Endothelial cell of umbilical vein (primary cell): ENCODE data around the gene RIPPLY1. TPM values are rescaled to one million over a fixed set of nuclear protein-coding genes. Genes with fewer than 3 reads are reported as not detected.

Experiments used
- BruUV-seq: library from RNA; stranded (reverse); fragments of 400-500 nt; replicated peaks from 2 replicates; lab custom pipeline; 2021; lab: Mats Ljungman, UMichigan
- CTCF ChIA-PET: fragments of 300-600, 350-600 bp; sonication (Branson Sonifier 250); formaldehyde crosslinking; loops from one replicate; lab custom pipeline; 2021; ENCODE audit warnings: antibody characterized with exemption, inconsistent platforms; lab: Charles Lee
- POLR2A ChIA-PET: fragments of 300-600, 350-600 bp; sonication (Branson Sonifier 250); formaldehyde crosslinking; loops from one replicate; lab custom pipeline; 2021; ENCODE audit warnings: antibody characterized with exemption, inconsistent platforms; lab: Charles Lee
- DNase-seq: peaks from one replicate; pipeline ENCODE4 v3.0.0-alpha.2; 2011; ENCODE audit warnings: low read depth, low spot score
- FAIRE-seq: peaks from 2 replicates; lab custom pipeline; 2011; peaks lifted over from hg19 to GRCh38; lab: Jason Lieb, UNC
- H2AFZ ChIP-seq: 2 replicates; pipeline ENCODE4 v1.6.0; 2012; ENCODE audit warnings: low read depth, low read length, control low read depth, inconsistent platforms
- H3K27ac ChIP-seq: 2 replicates; pipeline ENCODE4 v1.5.1; 2011; ENCODE audit warnings: low read depth, mild to moderate bottlenecking, control low read depth, low read length, moderate library complexity; ENCODE audit not compliant: insufficient read depth
- H3K27me3 ChIP-seq, 2 experiments: 2 replicates each; pipeline versions ENCODE4 v1.6.0 to v1.6.1; 2011; ENCODE audit warnings: low read length in 2 of 2, mixed read lengths in 1 of 2; ENCODE audit not compliant: control insufficient read depth in 2 of 2, insufficient read depth in 2 of 2
- H3K36me3 ChIP-seq, 2 experiments: 2 replicates in 1 of 2; 3 replicates in 1 of 2; pipeline ENCODE4 v1.5.1; 2011; ENCODE audit warnings: low read length in 2 of 2, mild to moderate bottlenecking in 1 of 2, moderate library complexity in 1 of 2; ENCODE audit not compliant: control insufficient read depth in 2 of 2, insufficient read depth in 2 of 2; ENCODE audit errors: extremely low read depth in 1 of 2
- H3K4me1 ChIP-seq: 3 replicates; pipeline ENCODE4 v1.5.1; 2011; ENCODE audit warnings: mild to moderate bottlenecking, low read length; ENCODE audit not compliant: control insufficient read depth, insufficient read depth; ENCODE audit errors: extremely low read depth
- H3K4me2 ChIP-seq: 2 replicates; pipeline ENCODE4 v1.6.1; 2011; ENCODE audit warnings: low read length, control low read depth, mixed read lengths; ENCODE audit not compliant: insufficient read depth
- H3K4me3 ChIP-seq, 3 experiments: fragments of 200-600 bp in 1 of 3; sonication (generic), shearing (Covaris generic) in 1 of 3; replicated peaks in 1 of 3; 2 replicates each; pipeline ENCODE4 v1.5.1; 2011 to 2016; ENCODE audit warnings: control low read depth in 3 of 3, low read length in 3 of 3, mild to moderate bottlenecking in 2 of 3, inconsistent platforms in 1 of 3, low read depth in 1 of 3, moderate library complexity in 1 of 3; ENCODE audit not compliant: insufficient read depth in 1 of 3
- H3K79me2 ChIP-seq: 2 replicates; pipeline ENCODE4 v1.6.0; 2012; ENCODE audit warnings: low read length, inconsistent platforms; ENCODE audit not compliant: control insufficient read depth, insufficient read depth
- H3K9ac ChIP-seq: replicated peaks from 2 replicates; pipeline ENCODE3; 2011; ENCODE audit warnings: low read length, control low read depth; ENCODE audit not compliant: insufficient read depth; ENCODE audit errors: extremely low read depth
- H3K9me1 ChIP-seq: replicated peaks from 3 replicates; pipeline ENCODE4 v1.6.0; 2011; ENCODE audit warnings: mild to moderate bottlenecking, low read length; ENCODE audit not compliant: control insufficient read depth, insufficient read depth; ENCODE audit errors: extremely low read depth
- H3K9me3 ChIP-seq: replicated peaks from 2 replicates; pipeline ENCODE4 v1.5.1; 2012; ENCODE audit warnings: low read length, inconsistent platforms; ENCODE audit not compliant: control insufficient read depth, insufficient read depth
- H4K20me1 ChIP-seq: replicated peaks from 2 replicates; pipeline ENCODE3; 2011; ENCODE audit warnings: mild to moderate bottlenecking, low read length; ENCODE audit not compliant: control insufficient read depth, insufficient read depth; ENCODE audit errors: extremely low read depth
- EZH2 ChIP-seq: IDR thresholded peaks from 2 replicates; pipeline ENCODE4 v1.6.1; 2012; ENCODE audit warnings: borderline replicate concordance, low read depth, mild to moderate bottlenecking, moderate library complexity, low read length, inconsistent platforms; ENCODE audit not compliant: severe bottlenecking
- FOS ChIP-seq: IDR thresholded peaks from 2 replicates; pipeline ENCODE4 v1.6.1; 2011; ENCODE audit warnings: mild to moderate bottlenecking, low read length, moderate library complexity, borderline replicate concordance; ENCODE audit not compliant: insufficient read depth
- GATA2 ChIP-seq: IDR thresholded peaks from 2 replicates; pipeline ENCODE4 v1.7.0; 2011; ENCODE audit warnings: low read depth, mild to moderate bottlenecking, moderate library complexity, mixed read lengths, low read length; ENCODE audit not compliant: insufficient read length, insufficient read depth
- JUN ChIP-seq: IDR thresholded peaks from 2 replicates; pipeline ENCODE4 v1.6.1; 2011; ENCODE audit warnings: borderline replicate concordance, low read depth; ENCODE audit not compliant: insufficient read length, insufficient read depth
- MYC ChIP-seq: IDR thresholded peaks from one replicate; pipeline ENCODE4 v1.6.1; 2011; ENCODE audit warnings: mild to moderate bottlenecking, low read depth, low read length
- POLR2A ChIP-seq: IDR thresholded peaks from 2 replicates; pipeline ENCODE4 v1.6.1; 2012; ENCODE audit warnings: low read depth, mild to moderate bottlenecking, control low read depth, low read length
- POLR2AphosphoS5 ChIP-seq: IDR thresholded peaks from 2 replicates; pipeline ENCODE4 v1.6.1; 2012; ENCODE audit warnings: low read depth, mild to moderate bottlenecking, control low read depth, low read length, moderate library complexity; ENCODE audit not compliant: insufficient read depth
- dilution Hi-C: fragments of 300-500 bp; cut with MboI; formaldehyde crosslinking; loops from one replicate; pipeline ENCODE4 v1.15.0; 2019; ENCODE audit warnings: low sequenced_read_pairs; ENCODE audit not compliant: extremely low pct_ligation_motif_present
- intact Hi-C: fragments of 100-400 bp; cut with micrococcal nuclease; formaldehyde crosslinking; loops from one replicate; pipeline ENCODE4 v1.10.0; 2022
- polyA plus RNA-seq, 4 experiments: library from polyadenylated mRNA; depleted of rRNA in 3 of 4; stranded (reverse) in 3 of 4; unstranded in 1 of 4; fragments of >200 nt; gene quantifications; 2 replicates each; pipeline versions ENCODE4 v1.2.1 to v1.2.3, GENCODE V29; 2011 to 2012; ENCODE audit warnings: missing spikeins in 1 of 4
- total RNA-seq: library from RNA; stranded (reverse); gene quantifications from 2 replicates; pipeline ENCODE4 v1.2.3, GENCODE V29; 2021
- TF ChIP-seq, protein P1 (sequence below), 2 donors: IDR thresholded peaks; 1 replicate in 1 of 2; 2 replicates in 1 of 2; pipeline ENCODE4 v1.5.1; 2011; ENCODE audit warnings: low read length in 2 of 2, mild to moderate bottlenecking in 2 of 2, moderate library complexity in 2 of 2, control low read depth in 1 of 2, inconsistent platforms in 1 of 2, low read depth in 1 of 2; ENCODE audit not compliant: insufficient read depth in 1 of 2; ENCODE audit errors: extremely low read depth in 1 of 2
- TF ChIP-seq, protein P2 (sequence below): IDR thresholded peaks from 2 replicates; pipeline ENCODE4 v1.6.1; 2011; ENCODE audit not compliant: insufficient read depth, insufficient read length

Gene RIPPLY1
- total and polyA plus RNA-seq, 2 donors (not counting 3 experiments of a cell fraction or from before 2014, with no cell fraction given), result not detected

DNA sequence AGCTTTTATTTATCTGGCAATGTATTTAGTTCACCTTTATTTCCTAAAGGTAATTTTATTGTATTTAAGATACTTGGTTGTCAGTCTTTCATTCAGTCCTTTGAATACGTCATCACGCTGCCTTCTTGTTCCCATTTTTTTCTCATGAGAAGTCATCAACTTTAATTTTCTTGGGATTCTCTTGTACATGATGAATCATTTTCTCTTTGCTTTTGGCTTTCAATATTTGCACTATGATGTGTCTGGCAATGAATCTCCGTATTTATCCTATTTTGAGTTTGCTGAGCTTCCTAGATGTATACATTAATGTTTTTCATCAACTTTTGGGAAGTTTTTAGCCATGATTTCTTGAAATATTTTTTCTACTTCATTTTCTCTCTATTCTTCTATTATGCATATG lies 45.5 kb upstream of the RIPPLY1 start:
- H3K27me3 ChIP-seq, result no peaks in the 10 kb centered on the region
- intact Hi-C loops, result no loop called here
- no peaks in the 10 kb centered on the region for H4K20me1 ChIP-seq
- TF ChIP-seq GATA2 (no peak), JUN (no peak), MYC (no peak), POLR2A (no peak), POLR2AphosphoS5 (no peak), EZH2 (no peak), FOS (no peak)
- TF ChIP-seq, protein P1, sequence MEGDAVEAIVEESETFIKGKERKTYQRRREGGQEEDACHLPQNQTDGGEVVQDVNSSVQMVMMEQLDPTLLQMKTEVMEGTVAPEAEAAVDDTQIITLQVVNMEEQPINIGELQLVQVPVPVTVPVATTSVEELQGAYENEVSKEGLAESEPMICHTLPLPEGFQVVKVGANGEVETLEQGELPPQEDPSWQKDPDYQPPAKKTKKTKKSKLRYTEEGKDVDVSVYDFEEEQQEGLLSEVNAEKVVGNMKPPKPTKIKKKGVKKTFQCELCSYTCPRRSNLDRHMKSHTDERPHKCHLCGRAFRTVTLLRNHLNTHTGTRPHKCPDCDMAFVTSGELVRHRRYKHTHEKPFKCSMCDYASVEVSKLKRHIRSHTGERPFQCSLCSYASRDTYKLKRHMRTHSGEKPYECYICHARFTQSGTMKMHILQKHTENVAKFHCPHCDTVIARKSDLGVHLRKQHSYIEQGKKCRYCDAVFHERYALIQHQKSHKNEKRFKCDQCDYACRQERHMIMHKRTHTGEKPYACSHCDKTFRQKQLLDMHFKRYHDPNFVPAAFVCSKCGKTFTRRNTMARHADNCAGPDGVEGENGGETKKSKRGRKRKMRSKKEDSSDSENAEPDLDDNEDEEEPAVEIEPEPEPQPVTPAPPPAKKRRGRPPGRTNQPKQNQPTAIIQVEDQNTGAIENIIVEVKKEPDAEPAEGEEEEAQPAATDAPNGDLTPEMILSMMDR (IDR thresholded peaks at IDR 0.05; ENCODE audit: extremely low read depth in 1 of 2, insufficient read depth in 1 of 2, low read depth in 1 of 2, low read length in 2 of 2), result no peak
- TF ChIP-seq, protein P2, sequence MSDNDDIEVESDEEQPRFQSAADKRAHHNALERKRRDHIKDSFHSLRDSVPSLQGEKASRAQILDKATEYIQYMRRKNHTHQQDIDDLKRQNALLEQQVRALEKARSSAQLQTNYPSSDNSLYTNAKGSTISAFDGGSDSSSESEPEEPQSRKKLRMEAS, result no peak
- H3K36me3 ChIP-seq, result no peaks in the 10 kb centered on the region
- no peak overlapping the region for H3K27ac ChIP-seq
- DNase-seq (no peak), FAIRE-seq (no peak)
- ChIA-PET CTCF (interaction anchor here (1.0 kb wide), 1 partner anchor 11 kb away, joined by 4 read pairs; no protein-coding TSS in a partner anchor), POLR2A (no interaction called here)
- H3K9me3 ChIP-seq, result no peaks in the 10 kb centered on the region
- no peaks in the 10 kb centered on the region for H3K4me1 ChIP-seq
- H2AFZ ChIP-seq, result no peak overlapping the region
- no peak overlapping the region for H3K4me2 ChIP-seq
- H3K79me2 ChIP-seq, result no peaks in the 10 kb centered on the region
- BruUV-seq, result no TSS peak
- dilution Hi-C loops, result no loop called here
- H3K4me3 ChIP-seq, result no peak overlapping the region
- H3K9ac ChIP-seq, result no peak overlapping the region
- no peaks in the 10 kb centered on the region for H3K9me1 ChIP-seq
